KMS-11 (cell line): ENCODE results near the gene RNF208.

Experiments
- H2AFZ ChIP-seq: fragments of 200-600 bp; sonication (generic); 2 replicates; pipeline ENCODE4 v1.6.1; 2016; ENCODE audit warnings: antibody characterized with exemption, mixed run types, low read depth
- H3K27ac ChIP-seq: fragments of 200-600 bp; sonication (generic); 2 replicates; pipeline ENCODE4 v1.6.1; 2016; ENCODE audit warnings: mild to moderate bottlenecking, mixed run types
- H3K27me3 ChIP-seq: fragments of 200-600 bp; sonication (generic); 2 replicates; pipeline ENCODE4 v1.6.1; 2017; ENCODE audit warnings: mild to moderate bottlenecking, low read depth, mixed run types, moderate library complexity; ENCODE audit not compliant: insufficient read depth
- H3K36me3 ChIP-seq: fragments of 200-600 bp; sonication (generic); 2 replicates; pipeline ENCODE4 v1.6.1; 2017; ENCODE audit warnings: mild to moderate bottlenecking, mixed run types; ENCODE audit not compliant: insufficient read depth
- H3K4me1 ChIP-seq: fragments of 200-600 bp; sonication (generic); 2 replicates; pipeline ENCODE4 v1.6.1; 2016; ENCODE audit warnings: mild to moderate bottlenecking, low read depth, mixed run types; ENCODE audit not compliant: poor library complexity, severe bottlenecking
- H3K4me2 ChIP-seq: fragments of 200-600 bp; sonication (generic); 2 replicates; pipeline ENCODE4 v1.7.0; 2016; ENCODE audit warnings: mild to moderate bottlenecking, mixed run types
- H3K4me3 ChIP-seq: fragments of 200-600 bp; sonication (generic); IDR thresholded peaks from 2 replicates; pipeline ENCODE4 v1.6.1; 2017; ENCODE audit warnings: low read depth, low read length, mixed read lengths; ENCODE audit not compliant: insufficient read depth
- H3K79me2 ChIP-seq: fragments of 200-600 bp; sonication (generic); 2 replicates; pipeline ENCODE4 v1.6.1; 2016; ENCODE audit warnings: low read depth, mixed run types; ENCODE audit not compliant: insufficient read depth
- H3K9ac ChIP-seq: fragments of 200-600 bp; sonication (generic); 2 replicates; pipeline ENCODE4 v1.6.1; 2016; ENCODE audit warnings: mild to moderate bottlenecking, mixed run types
- H4K20me1 ChIP-seq: fragments of 200-600 bp; sonication (generic); 2 replicates; pipeline ENCODE4 v1.6.1; 2016; ENCODE audit warnings: mild to moderate bottlenecking, mixed run types; ENCODE audit not compliant: insufficient read depth
- CTCF ChIP-seq: fragments of 200-600 bp; sonication (generic); conservative IDR thresholded peaks from 2 replicates; pipeline ENCODE4 v1.6.1; 2017; ENCODE audit warnings: low read depth, mild to moderate bottlenecking, antibody characterized with exemption, low read length, moderate library complexity, mixed read lengths

Gene RNF208

DNA sequence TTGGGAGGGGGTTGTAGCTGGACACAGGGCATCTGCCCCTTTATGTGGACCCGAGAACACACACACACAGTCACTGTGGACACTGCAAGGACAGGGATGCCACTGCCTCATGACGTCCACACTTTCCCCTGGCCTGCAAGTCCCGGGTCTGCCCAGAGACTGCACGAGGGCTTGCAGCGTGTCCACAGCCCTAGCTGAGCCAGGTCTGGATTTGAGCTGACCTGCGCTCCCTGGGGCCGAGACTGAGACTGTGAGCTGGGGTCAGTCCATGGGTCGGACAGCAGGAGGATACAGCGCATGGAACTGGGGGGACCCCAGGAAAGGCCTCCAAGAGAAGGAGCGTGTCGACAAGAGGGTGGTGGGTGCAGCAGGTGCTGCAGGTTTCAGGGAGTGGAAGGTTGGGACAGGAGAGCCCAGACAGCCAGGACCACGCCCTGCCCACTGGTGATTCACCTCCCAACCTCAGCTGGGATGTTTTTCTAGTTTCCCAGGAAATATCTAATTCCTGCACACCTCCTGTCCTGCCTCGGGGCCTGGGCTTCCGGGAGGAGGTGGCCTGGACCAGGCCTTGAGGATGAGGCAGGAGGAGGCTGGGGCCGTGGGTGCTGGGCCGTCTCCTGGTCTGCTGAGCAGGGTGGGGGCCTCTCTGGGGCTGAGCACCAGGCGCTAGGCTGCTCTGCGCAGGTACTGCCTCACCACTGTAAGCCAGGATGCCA, 4.5 kb upstream of the RNF208 start:
- peaks cover 26% of the 10 kb centered on the region for H3K27me3 ChIP-seq
- TF ChIP-seq CTCF: no peak
- H3K36me3 ChIP-seq: no peaks in the 10 kb centered on the region
- H4K20me1 ChIP-seq: no peaks in the 10 kb centered on the region
- no peak overlapping the region for H3K4me3 ChIP-seq
- peaks cover 10% of the 10 kb centered on the region for H3K4me1 ChIP-seq
- H3K4me2 ChIP-seq: no peak overlapping the region
- H3K9ac ChIP-seq: no peak overlapping the region
- no peaks in the 10 kb centered on the region for H3K79me2 ChIP-seq
- H3K27ac ChIP-seq: no peak overlapping the region
- no peak overlapping the region for H2AFZ ChIP-seq

DNA sequence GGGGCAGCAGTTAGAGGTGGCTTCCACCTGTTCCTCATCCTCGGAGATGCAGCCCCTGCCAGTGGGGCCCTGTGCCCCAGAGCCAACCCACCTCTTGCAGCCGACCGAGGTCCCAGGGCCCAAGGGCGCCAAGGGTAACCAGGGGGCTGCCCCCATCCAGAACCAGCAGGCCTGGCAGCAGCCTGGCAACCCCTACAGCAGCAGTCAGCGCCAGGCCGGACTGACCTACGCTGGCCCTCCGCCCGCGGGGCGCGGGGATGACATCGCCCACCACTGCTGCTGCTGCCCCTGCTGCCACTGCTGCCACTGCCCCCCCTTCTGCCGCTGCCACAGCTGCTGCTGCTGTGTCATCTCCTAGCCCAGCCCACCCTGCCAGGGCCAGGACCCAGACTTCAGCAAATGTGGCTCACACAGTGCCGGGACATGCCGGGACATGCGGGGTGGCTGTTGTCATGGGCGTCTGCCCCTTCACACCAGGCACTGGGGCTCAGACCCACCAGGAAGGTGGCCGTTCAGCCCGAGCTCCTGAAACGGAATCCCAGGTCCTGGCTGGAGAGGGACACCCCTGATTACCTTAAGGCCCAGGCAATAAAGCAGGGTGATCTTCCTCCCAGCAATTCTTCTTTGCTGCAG, 3.8 kb upstream of the RNF208 start:
- Histone ChIP-seq H3K4me1 (peaks cover 10% of the 10 kb centered on the region), H3K27ac (no peak overlapping the region), H3K36me3 (no peaks in the 10 kb centered on the region), H2AFZ (no peak overlapping the region), H3K9ac (no peak overlapping the region), H3K27me3 (peaks cover 19% of the 10 kb centered on the region), H3K4me3 (no peak overlapping the region), H3K79me2 (no peaks in the 10 kb centered on the region), H3K4me2 (no peak overlapping the region), H4K20me1 (no peaks in the 10 kb centered on the region)
- TF ChIP-seq CTCF: no peak

GRCh38 chr9:137224830-137225694, 3.0 kb upstream of the RNF208 start, which contains the start of gene CYSRT1:
Gene CYSRT1 (plus strand): TSS chr9:137225174. CDS start chr9:137225622, 448 bp downstream.
- Histone ChIP-seq H3K4me1 (peaks cover 10% of the 10 kb centered on the region), H3K79me2 (no peaks in the 10 kb centered on the region), H3K9ac (no peak within 1 kb of the TSS), H3K27me3 (peaks cover 15% of the 10 kb centered on the region), H3K36me3 (no peaks in the 10 kb centered on the region), H3K4me3 (no peak within 1 kb of the TSS), H2AFZ (peak within 1 kb of the TSS; percentile 73), H4K20me1 (no peaks in the 10 kb centered on the region), H3K27ac (no peak within 1 kb of the TSS), H3K4me2 (peak within 1 kb of the TSS; percentile 80)
- no peak for TF ChIP-seq CTCF

GRCh38 chr9:137223078-137223970, 1.3 kb upstream of the RNF208 start:
- Histone ChIP-seq H3K9ac (peak overlapping the region; percentile 48), H3K27me3 (peaks cover 3% of the 10 kb centered on the region; the same call in 1 of the 2 replicates), H3K36me3 (no peaks in the 10 kb centered on the region), H3K27ac (no peak overlapping the region), H2AFZ (peak overlapping the region; percentile 73), H3K4me3 (no peak overlapping the region), H4K20me1 (no peaks in the 10 kb centered on the region), H3K4me2 (peak overlapping the region; percentile 88), H3K4me1 (peaks cover 10% of the 10 kb centered on the region), H3K79me2 (no peaks in the 10 kb centered on the region)
- TF ChIP-seq CTCF: no peak
